GM23248 (cell line): ENCODE data around the gene TRAF3IP1.

Source experiments
- EZH2 ChIP-seq: fragments of 200-600 bp; sonication (generic); IDR thresholded peaks from 2 replicates; pipeline ENCODE4 v1.6.1; 2018; ENCODE audit warnings: antibody characterized with exemption, mild to moderate bottlenecking; ENCODE audit not compliant: insufficient read depth, poor library complexity, severe bottlenecking
- EZH2phosphoT487 ChIP-seq: fragments of 200-600 bp; sonication (generic); IDR thresholded peaks from 2 replicates; pipeline ENCODE4 v1.6.1; 2018; ENCODE audit warnings: antibody characterized with exemption, moderate library complexity, mild to moderate bottlenecking, low read depth; ENCODE audit not compliant: insufficient read depth

- no peak for TF ChIP-seq EZH2
- no peak for TF ChIP-seq EZH2phosphoT487
These were observed 62.8 kb downstream of the TRAF3IP1 start for GRCh38 chr2:238383135-238383534.
